GM11168 (cell line): ENCODE data around the gene AAK1.
"Not testable (repeated sequence)": the region's sequence is repeated elsewhere in the genome, so short reads cannot be mapped to it uniquely, and the experiment has no call there.

Experiments
- in situ Hi-C: fragments of 300-500 bp; cut with MboI; formaldehyde crosslinking; loops from one replicate; pipeline ENCODE4 v1.12.0; 2022; ENCODE audit warnings: low sequenced_read_pairs; ENCODE audit not compliant: unreplicated experiment

The AAK1 gene

DNA sequence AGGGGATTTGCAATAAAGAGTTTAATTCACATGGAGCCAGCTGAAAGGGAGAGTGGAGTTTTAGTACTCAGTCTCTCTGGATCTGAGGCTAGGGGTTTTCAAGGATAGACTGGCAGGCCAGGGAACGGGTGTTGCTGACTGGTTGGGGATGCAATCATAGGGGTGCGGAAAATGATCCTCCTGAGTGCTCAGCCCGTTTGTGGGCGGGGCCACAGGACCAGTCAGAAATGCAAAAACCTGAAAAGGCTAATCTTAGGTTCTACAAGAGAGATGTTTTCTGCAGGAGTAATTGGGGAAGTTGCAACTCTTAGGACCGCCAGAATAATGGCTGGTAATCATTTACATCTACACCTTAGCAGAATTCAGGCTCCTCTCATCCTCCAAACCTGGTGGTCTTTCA, 208.8 kb downstream of the AAK1 start:
- in situ Hi-C loops: no loop called here

DNA sequence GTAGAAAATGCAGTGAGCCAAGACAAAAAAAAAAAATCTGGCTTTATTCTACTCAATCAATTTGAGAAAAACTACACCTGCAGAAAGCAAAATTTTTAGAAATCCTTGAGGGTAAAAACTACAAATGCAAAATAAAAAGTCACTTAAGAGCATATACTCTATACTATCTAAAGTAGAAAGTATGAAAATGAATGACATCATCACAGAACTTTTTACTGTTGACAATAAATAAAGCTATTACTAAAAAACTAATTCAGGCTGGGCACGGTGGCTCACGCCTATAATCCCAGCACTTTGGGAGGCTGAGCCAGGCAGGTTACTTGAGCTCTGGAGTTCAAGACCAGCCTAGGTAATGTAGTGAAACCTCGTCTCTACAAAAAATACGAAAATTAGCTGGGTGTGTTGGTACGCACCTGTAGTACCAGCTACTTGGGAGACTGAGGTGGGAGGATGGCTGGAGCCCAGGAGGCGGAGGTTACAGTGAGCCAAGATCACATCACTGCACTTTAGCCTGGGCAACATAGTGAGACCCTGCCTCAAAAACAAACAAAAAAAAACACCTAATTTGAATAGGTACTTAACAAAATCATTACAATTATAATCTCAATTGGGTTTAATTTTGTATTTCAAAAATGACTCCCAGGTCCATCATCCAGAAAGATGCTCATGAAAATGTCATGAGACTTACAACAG, 213.9 kb downstream of the AAK1 start:
- in situ Hi-C loops: no loop called here

DNA sequence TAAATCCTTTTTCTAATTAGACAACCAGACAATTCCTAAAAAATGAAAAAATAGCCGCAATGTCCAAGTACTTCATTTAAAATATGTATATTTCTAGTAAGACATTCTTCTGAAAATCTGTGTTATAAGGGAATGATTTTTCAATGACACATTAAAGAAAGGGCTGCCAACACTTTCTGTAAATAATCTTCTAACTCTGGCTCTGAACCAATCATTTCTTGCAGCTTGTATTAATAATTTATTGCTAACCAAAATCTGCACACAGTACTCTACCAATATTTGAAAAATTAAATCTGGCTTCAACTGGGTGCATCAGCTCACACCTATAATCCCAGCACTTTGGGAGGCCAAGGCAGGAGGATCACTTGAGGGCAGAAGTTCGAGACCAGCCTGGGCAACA, 214.6 kb downstream of the AAK1 start:
- in situ Hi-C loops: no loop called here

DNA sequence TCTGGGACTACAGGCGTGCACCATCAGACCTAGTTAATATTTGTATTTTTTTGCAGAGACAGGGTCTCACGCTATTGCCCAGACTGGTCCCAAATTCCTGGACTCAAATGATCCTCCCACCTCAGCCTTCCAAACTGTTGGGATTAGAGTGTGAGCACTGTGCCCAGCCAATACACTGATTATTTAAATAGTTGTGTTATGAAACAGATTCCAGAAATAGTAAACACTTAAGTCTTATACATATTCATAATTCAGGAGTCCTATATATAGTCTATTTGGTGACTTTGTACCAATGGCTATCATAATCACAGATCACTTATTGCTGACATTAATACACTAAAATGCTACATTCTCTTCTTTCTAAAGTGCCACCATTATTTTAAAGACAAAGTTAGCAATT, 219.1 kb downstream of the AAK1 start:
- in situ Hi-C loops: no loop called here

DNA sequence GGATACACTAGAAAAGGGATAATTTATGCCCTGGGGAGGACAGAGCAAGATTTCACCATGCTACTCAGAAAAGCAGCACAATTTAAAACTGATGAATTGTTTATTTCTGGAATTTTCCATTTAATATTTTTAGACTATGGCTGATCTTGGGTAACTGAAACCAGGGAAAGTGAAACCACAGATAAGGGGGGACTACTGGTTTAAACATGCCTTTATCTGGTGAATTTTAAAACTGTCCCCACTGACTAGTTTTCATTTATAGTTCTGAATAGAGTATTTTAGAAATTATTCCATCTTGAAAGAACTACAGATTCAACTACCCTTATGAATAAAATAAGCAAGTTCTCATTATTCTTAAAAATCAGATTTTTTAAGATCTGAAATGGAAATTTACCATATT, 221.3 kb downstream of the AAK1 start:
- in situ Hi-C loops: no loop called here

DNA sequence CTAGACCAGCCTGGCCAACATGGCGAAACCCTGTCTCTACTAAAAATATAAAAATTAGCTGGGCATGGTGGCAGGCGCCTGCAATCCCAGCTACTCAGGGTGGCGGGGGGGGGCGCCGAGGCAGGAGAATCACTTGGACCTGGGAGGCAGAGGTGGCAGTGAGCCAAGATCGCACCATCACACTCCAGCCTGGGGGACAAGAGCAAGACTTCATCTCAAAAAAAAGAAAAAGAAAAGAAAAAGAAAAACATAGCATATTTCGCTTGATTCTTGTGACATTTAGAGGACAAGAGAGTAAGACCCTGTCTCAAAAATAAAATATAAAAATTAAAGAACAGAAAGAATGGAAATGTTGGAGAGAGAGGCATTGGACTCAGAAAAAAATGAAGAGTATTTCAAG, 224.4 kb downstream of the AAK1 start:
- in situ Hi-C loops: not testable (repeated sequence)

DNA sequence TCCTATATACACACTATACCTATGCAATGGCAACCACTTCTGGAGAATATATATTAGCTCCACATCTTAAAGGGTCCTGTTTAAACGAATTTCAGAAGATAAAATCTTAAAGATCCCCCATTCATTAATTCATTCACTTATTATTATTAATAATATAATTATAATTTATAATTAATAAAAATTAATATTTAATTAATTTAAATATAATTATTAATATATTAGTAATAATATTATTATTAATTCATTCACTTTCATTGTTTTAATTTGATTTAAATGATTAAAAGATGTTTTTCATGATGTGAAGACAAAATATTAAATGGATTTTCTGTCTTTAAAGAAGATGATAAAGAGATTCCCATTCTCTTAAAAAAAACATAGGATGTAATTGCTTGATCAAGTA, 227.4 kb downstream of the AAK1 start:
- in situ Hi-C loops: no loop called here
